RWPE2 (cell line): ENCODE results near the gene SUFU.
A peak's percentile ranks its signal among the peaks of the same experiment; 100 is the strongest.

Source experiments
- ATAC-seq: fragments of 200-7000 bp; cut with Tn5 transposase; 3 replicates; pipeline ENCODE4 v1.9.1; 2021; ENCODE audit warnings: low read depth
- DNase-seq: peaks from one replicate; pipeline ENCODE4 v3.0.0-alpha.2; 2020; ENCODE audit warnings: low spot score
- H3K27ac ChIP-seq: fragments of 450-650 bp; 2 replicates; pipeline ENCODE4 v1.5.1; 2017; ENCODE audit warnings: mild to moderate bottlenecking; ENCODE audit not compliant: poor library complexity, severe bottlenecking
- H3K27me3 ChIP-seq: fragments of 250-450 bp; sonication (Bioruptor Pico); 2 replicates; pipeline ENCODE4 v1.5.1; 2021; ENCODE audit warnings: mild to moderate bottlenecking, moderate library complexity; ENCODE audit not compliant: insufficient read depth, poor library complexity, severe bottlenecking
- H3K36me3 ChIP-seq: fragments of 250-450 bp; sonication (Bioruptor Pico); 2 replicates; pipeline ENCODE4 v1.5.1; 2020; ENCODE audit warnings: low read depth, mild to moderate bottlenecking, moderate library complexity
- H3K4me1 ChIP-seq: fragments of 250-450 bp; sonication (Bioruptor Pico); 2 replicates; pipeline ENCODE4 v1.5.1; 2021; ENCODE audit warnings: mild to moderate bottlenecking, moderate library complexity; ENCODE audit not compliant: insufficient read depth, poor library complexity, severe bottlenecking
- H3K4me3 ChIP-seq: fragments of 250-450 bp; sonication (Bioruptor Pico); 2 replicates; pipeline ENCODE4 v1.5.1; 2021; ENCODE audit warnings: mild to moderate bottlenecking, moderate library complexity; ENCODE audit not compliant: severe bottlenecking
- H3K9me3 ChIP-seq: fragments of 250-450 bp; sonication (Bioruptor Pico); 2 replicates; pipeline ENCODE4 v1.5.1; 2021; ENCODE audit warnings: mild to moderate bottlenecking, moderate library complexity; ENCODE audit not compliant: severe bottlenecking
- TF ChIP-seq, protein P1 (sequence below): fragments of 450-650 bp; IDR thresholded peaks from one replicate; pipeline ENCODE4 v1.5.1; 2017; ENCODE audit warnings: mild to moderate bottlenecking, moderate library complexity; ENCODE audit not compliant: poor library complexity, severe bottlenecking

SUFU gene

DNA sequence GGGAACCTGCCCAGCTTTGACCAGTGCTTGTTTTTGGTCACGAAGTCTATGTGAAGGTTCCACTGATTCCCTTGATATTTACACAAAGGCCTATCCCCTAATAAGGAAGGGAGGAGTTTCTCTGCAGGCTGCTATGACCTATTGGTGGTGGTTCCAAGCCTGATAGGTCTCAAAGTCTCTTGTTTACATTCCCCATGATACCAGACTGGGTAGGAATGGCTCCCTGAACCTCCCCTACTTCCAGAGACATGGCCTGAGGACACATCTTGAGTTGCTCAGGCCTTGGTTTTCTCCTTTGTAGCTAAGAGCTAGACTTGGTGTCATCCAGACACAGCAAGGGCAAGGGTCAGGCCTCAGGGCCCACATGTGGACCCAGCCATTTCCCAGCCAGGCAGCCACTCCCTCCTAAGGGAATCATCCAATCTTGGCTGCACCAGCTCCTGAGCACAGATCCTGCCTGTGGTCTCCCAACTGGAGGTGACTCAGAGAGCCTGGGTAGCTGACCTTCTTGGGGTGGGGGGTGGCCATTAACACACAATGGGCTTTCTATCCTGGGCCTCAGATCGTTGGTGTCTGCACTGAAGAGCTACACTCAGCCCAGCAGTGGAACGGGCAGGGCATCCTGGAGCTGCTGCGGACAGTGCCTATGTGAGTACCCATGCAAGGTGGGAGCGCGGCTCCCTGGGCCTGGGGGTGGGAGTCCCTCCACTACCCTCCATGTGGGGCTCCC, 89.5 kb downstream of the SUFU start:
- no peaks in the 10 kb centered on the region for H3K9me3 ChIP-seq
- DNase-seq (no peak), ATAC-seq (no peak; the same call in 2 of the 3 replicates)
- TF ChIP-seq, protein P1, sequence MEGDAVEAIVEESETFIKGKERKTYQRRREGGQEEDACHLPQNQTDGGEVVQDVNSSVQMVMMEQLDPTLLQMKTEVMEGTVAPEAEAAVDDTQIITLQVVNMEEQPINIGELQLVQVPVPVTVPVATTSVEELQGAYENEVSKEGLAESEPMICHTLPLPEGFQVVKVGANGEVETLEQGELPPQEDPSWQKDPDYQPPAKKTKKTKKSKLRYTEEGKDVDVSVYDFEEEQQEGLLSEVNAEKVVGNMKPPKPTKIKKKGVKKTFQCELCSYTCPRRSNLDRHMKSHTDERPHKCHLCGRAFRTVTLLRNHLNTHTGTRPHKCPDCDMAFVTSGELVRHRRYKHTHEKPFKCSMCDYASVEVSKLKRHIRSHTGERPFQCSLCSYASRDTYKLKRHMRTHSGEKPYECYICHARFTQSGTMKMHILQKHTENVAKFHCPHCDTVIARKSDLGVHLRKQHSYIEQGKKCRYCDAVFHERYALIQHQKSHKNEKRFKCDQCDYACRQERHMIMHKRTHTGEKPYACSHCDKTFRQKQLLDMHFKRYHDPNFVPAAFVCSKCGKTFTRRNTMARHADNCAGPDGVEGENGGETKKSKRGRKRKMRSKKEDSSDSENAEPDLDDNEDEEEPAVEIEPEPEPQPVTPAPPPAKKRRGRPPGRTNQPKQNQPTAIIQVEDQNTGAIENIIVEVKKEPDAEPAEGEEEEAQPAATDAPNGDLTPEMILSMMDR, result no peak
- no peaks in the 10 kb centered on the region for H3K27me3 ChIP-seq
- H3K4me3 ChIP-seq, result no peak overlapping the region
- H3K36me3 ChIP-seq, result peaks cover 8% of the 10 kb centered on the region; the same call in 1 of the 2 replicates
- no peak overlapping the region for H3K27ac ChIP-seq
- H3K4me1 ChIP-seq, result no peaks in the 10 kb centered on the region

DNA sequence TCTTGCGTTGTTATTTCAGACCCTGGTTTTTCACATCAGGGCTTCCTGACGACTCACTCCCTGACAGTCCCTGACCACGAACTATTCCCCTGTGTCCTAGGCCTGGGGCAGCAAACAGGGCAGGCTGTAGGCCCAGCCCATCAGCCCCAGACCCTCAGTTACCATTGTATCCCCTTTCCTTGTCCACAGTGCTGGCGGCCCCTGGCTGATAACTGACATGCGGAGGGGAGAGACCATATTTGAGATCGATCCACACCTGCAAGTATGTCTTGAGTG, 90.0 kb downstream of the SUFU start:
- peaks cover 11% of the 10 kb centered on the region; the same call in 1 of the 2 replicates for H3K36me3 ChIP-seq
- H3K27ac ChIP-seq, result no peak overlapping the region
- no peak overlapping the region for H3K4me3 ChIP-seq
- DNase-seq, result no peak
- H3K27me3 ChIP-seq, result no peaks in the 10 kb centered on the region
- TF ChIP-seq, protein P1, result no peak
- H3K4me1 ChIP-seq, result no peaks in the 10 kb centered on the region
- ATAC-seq, result no peak
- no peaks in the 10 kb centered on the region for H3K9me3 ChIP-seq

DNA sequence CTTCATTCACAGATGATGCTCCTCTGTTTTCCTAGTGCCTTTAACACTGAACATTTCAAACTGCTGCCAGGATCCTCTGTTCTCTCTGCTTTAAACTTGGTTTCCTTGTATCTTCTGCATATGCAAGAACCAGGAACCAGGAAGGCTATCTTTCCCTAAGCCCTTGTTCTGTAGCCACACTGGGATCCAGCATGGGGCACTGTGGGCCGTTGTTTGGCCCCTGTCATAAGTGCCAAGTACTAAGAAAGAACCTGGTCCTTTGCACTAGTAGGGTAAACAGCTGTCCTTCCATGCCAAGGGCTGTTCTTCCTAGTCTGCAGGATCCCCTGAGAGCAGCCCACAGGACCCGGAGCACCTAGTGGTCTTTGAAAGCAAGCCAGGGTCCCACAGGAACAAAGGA, 91.5 kb downstream of the SUFU start:
- ATAC-seq (no peak), DNase-seq (no peak)
- Histone ChIP-seq H3K27ac (no peak overlapping the region), H3K36me3 (peaks cover 11% of the 10 kb centered on the region; the same call in 1 of the 2 replicates), H3K27me3 (no peaks in the 10 kb centered on the region), H3K4me1 (no peaks in the 10 kb centered on the region), H3K9me3 (no peaks in the 10 kb centered on the region), H3K4me3 (no peak overlapping the region)
- TF ChIP-seq, protein P1, result no peak

DNA sequence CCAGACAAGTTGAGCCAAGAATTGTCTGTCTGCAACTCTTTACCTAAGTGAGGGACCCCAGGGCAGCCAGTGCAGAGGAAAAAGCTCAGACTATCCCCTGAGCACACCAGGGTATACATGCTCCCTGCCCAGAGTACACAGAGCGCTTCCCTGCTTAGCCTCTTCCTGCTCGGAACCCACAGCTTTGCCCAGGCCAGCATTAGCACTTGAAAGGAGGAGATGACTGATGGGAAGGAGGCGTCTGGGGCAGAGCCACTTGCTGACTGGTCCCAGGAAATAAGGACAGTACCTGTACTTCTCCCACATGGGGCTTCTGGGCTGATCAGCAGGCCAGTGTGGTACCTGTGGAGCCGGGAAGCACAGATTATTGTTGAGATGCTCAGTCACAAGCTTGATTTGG, 92.1 kb downstream of the SUFU start:
- DNase-seq (no peak), ATAC-seq (no peak)
- Histone ChIP-seq H3K36me3 (peaks cover 11% of the 10 kb centered on the region; the same call in 1 of the 2 replicates), H3K4me1 (no peaks in the 10 kb centered on the region), H3K4me3 (no peak overlapping the region), H3K27ac (no peak overlapping the region), H3K9me3 (no peaks in the 10 kb centered on the region), H3K27me3 (no peaks in the 10 kb centered on the region)
- TF ChIP-seq, protein P1, result no peak

DNA sequence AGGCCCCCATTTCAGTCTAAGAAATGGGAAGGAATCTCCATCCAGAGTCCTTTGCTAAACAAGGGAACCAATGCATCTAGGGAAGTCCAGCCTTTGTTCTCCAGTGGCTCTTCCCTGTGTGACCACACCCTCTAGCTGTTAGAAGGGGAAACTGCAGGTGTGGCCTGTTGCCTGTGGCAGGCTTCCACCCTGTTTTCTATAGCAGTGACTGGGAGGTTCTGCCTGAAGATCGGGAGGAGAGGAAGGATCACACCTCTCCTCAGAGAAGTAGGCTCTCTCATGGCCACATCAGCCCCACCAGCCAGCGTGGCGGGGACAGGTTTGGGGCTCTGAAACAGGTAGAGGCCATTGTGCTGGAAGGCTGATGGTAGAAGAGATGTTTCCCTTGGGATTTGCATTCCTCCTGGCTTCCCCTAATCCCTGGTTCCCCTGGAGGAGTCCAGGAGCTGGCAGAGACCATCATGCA, 92.8 kb downstream of the SUFU start:
- Histone ChIP-seq H3K4me3 (no peak overlapping the region), H3K9me3 (no peaks in the 10 kb centered on the region), H3K36me3 (peaks cover 11% of the 10 kb centered on the region; the same call in 1 of the 2 replicates), H3K4me1 (no peaks in the 10 kb centered on the region), H3K27ac (no peak overlapping the region), H3K27me3 (no peaks in the 10 kb centered on the region)
- TF ChIP-seq, protein P1, result peak; percentile 89
- no peak for DNase-seq
- ATAC-seq, result peak; percentile 83
